Measurements from ENCODE around the gene AMMECR1. TPM values are rescaled to one million over a fixed set of nuclear protein-coding genes. Genes with fewer than 3 reads are reported as not detected.
A peak's percentile ranks its signal among the peaks of the same experiment; 100 is the strongest.

The AMMECR1 gene
- total and polyA plus RNA-seq, 7 donors: 0.69 to 2.4 (median 1.2) TPM

DNA sequence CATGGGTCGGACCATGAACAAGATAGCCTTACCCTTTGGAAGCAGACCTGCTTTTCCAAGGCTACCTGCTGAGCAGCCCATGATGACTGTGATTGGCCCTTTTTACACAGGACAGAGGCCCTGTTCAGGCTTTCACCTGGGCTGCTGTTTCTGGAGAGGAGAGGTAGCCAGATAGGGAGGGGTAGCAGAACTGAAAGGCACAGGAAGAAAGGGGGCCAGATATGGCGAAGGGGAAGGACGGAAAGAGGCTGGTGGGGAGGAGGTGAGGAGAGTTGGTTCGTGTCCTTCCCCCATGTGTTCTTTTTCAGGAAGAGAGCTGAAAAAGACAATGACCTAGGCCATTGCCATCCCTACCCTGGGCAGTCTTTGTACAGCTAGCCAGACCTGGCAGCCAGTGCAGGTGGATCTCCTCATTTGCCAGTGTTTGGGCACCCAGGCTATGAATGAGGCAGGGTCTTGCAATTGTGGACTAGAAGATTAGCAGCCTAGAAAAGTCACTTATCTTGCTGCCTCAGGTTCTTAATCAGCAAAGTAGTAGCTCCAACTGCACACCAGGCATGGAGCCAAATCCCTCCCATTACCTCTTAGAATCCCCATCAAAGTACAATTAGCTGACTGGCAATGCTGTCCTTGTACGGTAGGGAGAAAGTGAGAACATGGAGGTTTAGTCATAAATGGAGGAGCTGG lies 139.6 kb downstream of the AMMECR1 start:
- H3K4me1 ChIP-seq: no peaks in the 10 kb centered on the region
- no peak overlapping the region for H3K27ac ChIP-seq
- DNase-seq (no peak), ATAC-seq (no peak)
- 73 to 89% (median 83%) methylated on average over 4 to 5 of the region's 5 CpGs for WGBS, 3 donors
- no peaks in the 10 kb centered on the region for H3K9me3 ChIP-seq
- intact Hi-C loops (cut with DNase I): no loop called here
- H3K27me3 ChIP-seq (ENCODE audit: insufficient read depth in 3 of 3, low read length in 2 of 3): peaks cover 0 to 4% (median 0%) of the 10 kb centered on the region in 3 donors
- no peaks in the 10 kb centered on the region for H3K36me3 ChIP-seq (ENCODE audit: insufficient read depth in 1 of 2, low read depth in 1 of 2)
- TF ChIP-seq, protein P1, sequence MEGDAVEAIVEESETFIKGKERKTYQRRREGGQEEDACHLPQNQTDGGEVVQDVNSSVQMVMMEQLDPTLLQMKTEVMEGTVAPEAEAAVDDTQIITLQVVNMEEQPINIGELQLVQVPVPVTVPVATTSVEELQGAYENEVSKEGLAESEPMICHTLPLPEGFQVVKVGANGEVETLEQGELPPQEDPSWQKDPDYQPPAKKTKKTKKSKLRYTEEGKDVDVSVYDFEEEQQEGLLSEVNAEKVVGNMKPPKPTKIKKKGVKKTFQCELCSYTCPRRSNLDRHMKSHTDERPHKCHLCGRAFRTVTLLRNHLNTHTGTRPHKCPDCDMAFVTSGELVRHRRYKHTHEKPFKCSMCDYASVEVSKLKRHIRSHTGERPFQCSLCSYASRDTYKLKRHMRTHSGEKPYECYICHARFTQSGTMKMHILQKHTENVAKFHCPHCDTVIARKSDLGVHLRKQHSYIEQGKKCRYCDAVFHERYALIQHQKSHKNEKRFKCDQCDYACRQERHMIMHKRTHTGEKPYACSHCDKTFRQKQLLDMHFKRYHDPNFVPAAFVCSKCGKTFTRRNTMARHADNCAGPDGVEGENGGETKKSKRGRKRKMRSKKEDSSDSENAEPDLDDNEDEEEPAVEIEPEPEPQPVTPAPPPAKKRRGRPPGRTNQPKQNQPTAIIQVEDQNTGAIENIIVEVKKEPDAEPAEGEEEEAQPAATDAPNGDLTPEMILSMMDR (IDR thresholded peaks at IDR 0.05): no peak
- no peak overlapping the region for H3K4me3 ChIP-seq

DNA sequence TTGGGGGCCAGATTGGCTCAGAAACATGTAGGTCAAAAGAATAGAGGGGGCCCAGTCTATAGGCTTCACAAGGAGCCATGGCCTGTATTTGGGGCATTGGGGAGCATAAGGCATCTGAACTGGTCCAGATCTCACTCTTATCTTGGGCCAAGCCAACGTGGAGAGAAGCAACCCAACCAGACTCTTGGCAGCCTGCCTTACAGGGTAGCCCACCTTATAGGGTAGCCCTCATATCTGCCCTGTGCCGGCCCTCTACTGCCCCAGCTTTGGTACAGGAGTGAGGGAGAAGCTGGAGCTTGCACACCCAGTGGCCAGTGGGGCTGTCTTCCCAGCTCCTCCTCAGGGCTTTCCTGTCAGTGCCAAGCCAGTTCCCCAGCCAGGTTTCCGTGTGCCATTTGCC lies 142.2 kb downstream of the AMMECR1 start:
- Histone ChIP-seq H3K9me3 (no peaks in the 10 kb centered on the region), H3K27ac (no peak overlapping the region), H3K36me3 (ENCODE audit: insufficient read depth in 1 of 2, low read depth in 1 of 2) (peaks cover 0 to 7% of the 10 kb centered on the region in 2 donors), H3K4me1 (peaks cover 3% of the 10 kb centered on the region), H3K4me3 (no peak overlapping the region), H3K27me3 (ENCODE audit: insufficient read depth in 3 of 3, low read length in 2 of 3) (peaks cover 0 to 4% (median 0%) of the 10 kb centered on the region in 3 donors)
- TF ChIP-seq, protein P1 (IDR thresholded peaks at IDR 0.05): no peak
- ATAC-seq (peak in 1 of 4 donors; percentile 4), DNase-seq (no peak)
- WGBS, 3 donors: 33 to 76% (median 46%) methylated on average over 3 of the region's 3 CpGs
- intact Hi-C loops (cut with DNase I): no loop called here

DNA sequence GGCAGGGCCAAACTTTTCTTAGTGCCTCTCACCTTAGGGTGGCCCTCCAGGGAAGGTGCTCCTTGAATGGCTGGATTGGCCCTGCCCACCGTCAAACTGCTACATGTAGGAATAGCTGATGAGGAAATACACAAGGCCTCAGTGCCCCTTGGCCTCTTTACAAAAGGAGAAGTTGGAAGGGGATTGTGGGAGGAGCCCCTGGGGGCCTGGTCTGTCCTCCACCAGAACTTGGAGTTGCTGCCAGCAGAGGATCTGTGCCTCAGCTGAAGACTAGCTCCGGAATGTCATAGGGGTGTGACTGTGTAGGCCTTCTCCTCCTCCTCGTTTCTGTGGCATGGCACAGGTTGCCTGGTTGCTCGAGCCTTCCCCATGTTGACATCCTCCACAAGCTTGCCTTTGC lies 142.7 kb downstream of the AMMECR1 start:
- Histone ChIP-seq H3K36me3 (ENCODE audit: insufficient read depth in 1 of 2, low read depth in 1 of 2) (peaks cover 0 to 7% of the 10 kb centered on the region in 2 donors), H3K27ac (no peak overlapping the region), H3K4me3 (no peak overlapping the region), H3K9me3 (no peaks in the 10 kb centered on the region), H3K4me1 (peaks cover 3% of the 10 kb centered on the region), H3K27me3 (ENCODE audit: insufficient read depth in 3 of 3, low read length in 2 of 3) (peaks cover 0 to 4% (median 0%) of the 10 kb centered on the region in 3 donors)
- TF ChIP-seq, protein P1 (IDR thresholded peaks at IDR 0.05): no peak
- DNase-seq (no peak), ATAC-seq (peak in 2 of 4 donors; percentile 22 to 35)
- WGBS, 3 donors: 57 to 84% (median 65%) methylated on average over 4 of the region's 4 CpGs
- intact Hi-C loops (cut with DNase I): no loop called here

DNA sequence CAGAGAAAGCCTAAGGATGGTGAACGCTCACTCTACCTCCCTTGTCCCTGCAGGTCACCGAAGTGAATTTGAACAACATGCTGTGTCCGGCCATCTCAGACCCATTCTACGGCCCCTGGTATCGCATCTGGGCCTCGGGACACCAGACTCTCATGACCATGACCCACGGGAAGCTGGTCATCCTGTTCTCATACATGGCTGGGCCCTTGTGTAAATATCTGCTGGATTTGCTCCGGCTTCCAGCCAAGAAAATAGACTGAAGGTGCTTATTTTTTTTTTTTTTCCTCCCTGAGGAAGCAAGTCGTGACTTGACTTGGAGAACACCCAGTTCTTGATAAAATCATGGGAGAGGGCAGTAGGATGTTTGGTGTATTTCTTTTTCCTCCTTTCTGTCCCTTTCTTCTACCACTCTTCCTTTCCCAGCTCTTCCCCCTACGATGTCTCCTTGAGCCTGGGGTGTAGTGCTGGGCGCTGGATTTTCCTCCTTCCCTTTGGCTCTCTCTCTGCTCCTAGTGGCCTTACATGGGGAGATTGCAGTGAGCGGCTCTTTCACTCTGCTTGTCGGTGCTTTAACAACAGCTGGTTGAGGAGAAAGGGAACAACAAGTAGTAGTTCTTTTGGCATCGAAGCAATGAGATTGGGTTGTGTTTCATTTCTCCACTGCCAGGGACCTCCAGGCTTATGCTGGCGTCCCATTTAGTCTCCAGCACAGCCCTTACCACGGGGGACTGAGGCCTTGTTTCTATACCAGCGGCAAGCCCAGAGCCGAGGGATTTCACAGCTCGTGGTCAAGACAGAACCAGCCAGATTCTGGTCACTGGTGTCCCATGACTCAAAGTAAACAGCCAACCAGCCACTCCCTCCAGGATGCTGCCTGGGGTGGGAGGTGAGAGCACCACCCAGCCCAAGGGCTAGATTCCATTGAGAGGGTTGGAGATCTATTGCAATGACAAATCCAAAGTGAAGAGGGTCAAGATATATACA lies 144.4 kb downstream of the AMMECR1 start:
- intact Hi-C loops (cut with DNase I): no loop called here
- peaks cover 3% of the 10 kb centered on the region for H3K4me1 ChIP-seq
- peaks cover 0 to 7% of the 10 kb centered on the region in 2 donors for H3K36me3 ChIP-seq (ENCODE audit: insufficient read depth in 1 of 2, low read depth in 1 of 2)
- no peaks in the 10 kb centered on the region for H3K27me3 ChIP-seq (ENCODE audit: insufficient read depth in 3 of 3, low read length in 2 of 3)
- H3K9me3 ChIP-seq: no peaks in the 10 kb centered on the region
- ATAC-seq (peak in 2 of 4 donors; percentile 9 to 21), DNase-seq (no peak)
- 56 to 82% (median 65%) methylated on average over 18 to 19 of the region's 19 CpGs for WGBS, 3 donors
- TF ChIP-seq, protein P1 (IDR thresholded peaks at IDR 0.05): no peak
- no peak overlapping the region for H3K4me3 ChIP-seq
- no peak overlapping the region for H3K27ac ChIP-seq

Data from psoas muscle (tissue), 8 donors.